GM12878 (cell line): ENCODE results near the gene RETREG1. TPM values are rescaled to one million over a fixed set of nuclear protein-coding genes. Genes with fewer than 3 reads are reported as not detected.

ENCODE experiments used
- EZH2 ChIP-seq: IDR thresholded peaks from 2 replicates; pipeline ENCODE4 v1.6.1; 2012; ENCODE audit warnings: low read depth, mild to moderate bottlenecking, control low read depth, inconsistent platforms, low read length, borderline replicate concordance; ENCODE audit not compliant: control insufficient read depth
- FOXK2 ChIP-seq: fragments of 450-650 bp; IDR thresholded peaks from 2 replicates; pipeline ENCODE4 v1.6.1; 2017; ENCODE audit warnings: mild to moderate bottlenecking, moderate library complexity
- FOXM1 ChIP-seq: IDR thresholded peaks from 2 replicates; pipeline ENCODE4 v1.6.1; 2012; ENCODE audit warnings: low read depth, mild to moderate bottlenecking, inconsistent platforms, low read length, moderate library complexity
- IRF4 ChIP-seq: IDR thresholded peaks from 2 replicates; pipeline ENCODE4 v1.6.1; 2011; ENCODE audit warnings: low read depth, low read length
- JUNB ChIP-seq: IDR thresholded peaks from 2 replicates; pipeline ENCODE4 v1.6.1; 2016; ENCODE audit warnings: antibody characterized with exemption, mild to moderate bottlenecking
- KAT2A ChIP-seq: conservative IDR thresholded peaks from 2 replicates; pipeline ENCODE4 v1.6.1; 2011; ENCODE audit warnings: low read depth, low read length; ENCODE audit not compliant: control insufficient read depth
- KLF5 ChIP-seq: fragments of 450-650 bp; IDR thresholded peaks from 2 replicates; pipeline ENCODE4 v1.6.1; 2014; ENCODE audit warnings: mild to moderate bottlenecking; ENCODE audit not compliant: partially characterized antibody
- POLR2AphosphoS5 ChIP-seq: IDR thresholded peaks from 2 replicates; pipeline ENCODE4 v1.6.1; 2011; ENCODE audit warnings: mild to moderate bottlenecking, low read length, inconsistent platforms
- RBBP5 ChIP-seq: fragments of 200-600 bp; sonication (generic); conservative IDR thresholded peaks from 2 replicates; pipeline ENCODE4 v1.6.1; 2016
- RELA ChIP-seq: fragments of 450-650 bp; IDR thresholded peaks from 2 replicates; pipeline ENCODE4 v1.8.0; 2014; ENCODE audit warnings: borderline replicate concordance; ENCODE audit not compliant: partially characterized antibody
- TAF1 ChIP-seq: IDR thresholded peaks from 2 replicates; pipeline ENCODE4 v1.6.1; 2011; ENCODE audit warnings: mild to moderate bottlenecking, low read depth, low read length, borderline replicate concordance
- YY1 ChIP-seq: IDR thresholded peaks from 2 replicates; pipeline ENCODE4 v1.6.1; 2011; ENCODE audit warnings: low read depth, mild to moderate bottlenecking, low read length
- ZBED1 ChIP-seq: IDR thresholded peaks from 2 replicates; pipeline ENCODE4 v1.6.1; 2016; ENCODE audit warnings: borderline replicate concordance
- ZNF592 ChIP-seq: fragments of 450-650 bp; IDR thresholded peaks from 2 replicates; pipeline ENCODE4 v1.6.1; 2017; ENCODE audit warnings: mild to moderate bottlenecking, moderate library complexity
- ZNF687 ChIP-seq: fragments of 450-650 bp; IDR thresholded peaks from 2 replicates; pipeline ENCODE4 v1.6.1; 2017; ENCODE audit warnings: mild to moderate bottlenecking, moderate library complexity
- polyA plus RNA-seq, 11 experiments: library from polyadenylated mRNA; depleted of rRNA in 4 of 11; unstranded in 6 of 11; stranded (reverse) in 5 of 11; fragments of >200 nt; fragmentation: Nextera tagmentation in 4 of 11; fragmentation: Illumina TruSeq in 1 of 11; extraction: Ambion mirVana in 4 of 11; extraction: Trizol in 1 of 11; gene quantifications; 1 replicate in 1 of 11; 2 replicates in 10 of 11; pipeline versions ENCODE4 v1.2.1 to v1.2.3, GENCODE V29; 2011 to 2016; ENCODE audit warnings: inconsistent platforms in 2 of 11, missing spikeins in 2 of 11, low read depth in 1 of 11
- total RNA-seq, 4 experiments: library from RNA; depleted of rRNA in 3 of 4; stranded (reverse); fragments of >200 nt in 3 of 4; fragmentation: Illumina TruSeq in 1 of 4; extraction: Trizol in 1 of 4; gene quantifications; 2 replicates each; pipeline versions ENCODE4 v1.2.1 to v1.2.3, GENCODE V29; 2013 to 2021
- TF ChIP-seq, protein P1 (sequence below): fragments of 450-650 bp; IDR thresholded peaks from 2 replicates; pipeline ENCODE4 v1.6.1; 2016; ENCODE audit warnings: mild to moderate bottlenecking
- TF ChIP-seq, protein P2 (sequence below): fragments of 450-650 bp; IDR thresholded peaks from 2 replicates; pipeline ENCODE4 v1.6.1; 2017; ENCODE audit warnings: antibody characterized with exemption, mild to moderate bottlenecking, moderate library complexity

RETREG1 gene
- total and polyA plus RNA-seq, 10 of the 15 experiments (the other 5 are each of a cell fraction or from before 2014, with no cell fraction given), result 3.9 to 8.9 (median 6.4) TPM

GRCh38 chr5:16467363-16468219, 149.2 kb downstream of the RETREG1 start (continued):
- TF ChIP-seq ZNF592 (no peak), POLR2AphosphoS5 (no peak), FOXK2 (no peak), TAF1 (no peak), KAT2A (no peak), EZH2 (no peak), RELA (no peak), YY1 (0 out of 2 replicates have a peak, but pooled peaks have one; percentile 17), KLF5 (no peak), RBBP5 (no peak), IRF4 (peak; percentile 48; the same call in 1 of the 2 replicates), ZBED1 (no peak), JUNB (peak; percentile 94), ZNF687 (no peak), FOXM1 (no peak; the same call in 1 of the 2 replicates)
- TF ChIP-seq, protein P1, sequence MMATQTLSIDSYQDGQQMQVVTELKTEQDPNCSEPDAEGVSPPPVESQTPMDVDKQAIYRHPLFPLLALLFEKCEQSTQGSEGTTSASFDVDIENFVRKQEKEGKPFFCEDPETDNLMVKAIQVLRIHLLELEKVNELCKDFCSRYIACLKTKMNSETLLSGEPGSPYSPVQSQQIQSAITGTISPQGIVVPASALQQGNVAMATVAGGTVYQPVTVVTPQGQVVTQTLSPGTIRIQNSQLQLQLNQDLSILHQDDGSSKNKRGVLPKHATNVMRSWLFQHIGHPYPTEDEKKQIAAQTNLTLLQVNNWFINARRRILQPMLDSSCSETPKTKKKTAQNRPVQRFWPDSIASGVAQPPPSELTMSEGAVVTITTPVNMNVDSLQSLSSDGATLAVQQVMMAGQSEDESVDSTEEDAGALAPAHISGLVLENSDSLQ, result peak; percentile 84
- TF ChIP-seq, protein P2, sequence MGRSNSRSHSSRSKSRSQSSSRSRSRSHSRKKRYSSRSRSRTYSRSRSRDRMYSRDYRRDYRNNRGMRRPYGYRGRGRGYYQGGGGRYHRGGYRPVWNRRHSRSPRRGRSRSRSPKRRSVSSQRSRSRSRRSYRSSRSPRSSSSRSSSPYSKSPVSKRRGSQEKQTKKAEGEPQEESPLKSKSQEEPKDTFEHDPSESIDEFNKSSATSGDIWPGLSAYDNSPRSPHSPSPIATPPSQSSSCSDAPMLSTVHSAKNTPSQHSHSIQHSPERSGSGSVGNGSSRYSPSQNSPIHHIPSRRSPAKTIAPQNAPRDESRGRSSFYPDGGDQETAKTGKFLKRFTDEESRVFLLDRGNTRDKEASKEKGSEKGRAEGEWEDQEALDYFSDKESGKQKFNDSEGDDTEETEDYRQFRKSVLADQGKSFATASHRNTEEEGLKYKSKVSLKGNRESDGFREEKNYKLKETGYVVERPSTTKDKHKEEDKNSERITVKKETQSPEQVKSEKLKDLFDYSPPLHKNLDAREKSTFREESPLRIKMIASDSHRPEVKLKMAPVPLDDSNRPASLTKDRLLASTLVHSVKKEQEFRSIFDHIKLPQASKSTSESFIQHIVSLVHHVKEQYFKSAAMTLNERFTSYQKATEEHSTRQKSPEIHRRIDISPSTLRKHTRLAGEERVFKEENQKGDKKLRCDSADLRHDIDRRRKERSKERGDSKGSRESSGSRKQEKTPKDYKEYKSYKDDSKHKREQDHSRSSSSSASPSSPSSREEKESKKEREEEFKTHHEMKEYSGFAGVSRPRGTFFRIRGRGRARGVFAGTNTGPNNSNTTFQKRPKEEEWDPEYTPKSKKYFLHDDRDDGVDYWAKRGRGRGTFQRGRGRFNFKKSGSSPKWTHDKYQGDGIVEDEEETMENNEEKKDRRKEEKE, result no peak
